GM12878 (cell line): Measurements from ENCODE around the gene TATDN2. TPM values are rescaled to one million over a fixed set of nuclear protein-coding genes. Genes with fewer than 3 reads are reported as not detected.

Experiments used
- ATAC-seq: fragments of 200-7000 bp; cut with Tn5 transposase; 3 replicates; pipeline ENCODE4 v1.9.1; 2020; ENCODE audit warnings: mild to moderate bottlenecking, moderate library complexity
- BruUV-seq: library from RNA; stranded (reverse); fragments of 400-500 nt; replicated peaks from 2 replicates; lab custom pipeline; 2021; lab: Mats Ljungman, UMichigan
- CTCF ChIA-PET: fragments of 300-600 bp; sonication (Branson Sonifier 250); formaldehyde crosslinking; extraction: SDS; loops from one replicate; lab custom pipeline; 2021; ENCODE audit warnings: inconsistent platforms; lab: Yijun Ruan, JAX
- POLR2A ChIA-PET: fragments of 350-600 bp; formaldehyde crosslinking; extraction: SDS; loops from one replicate; lab custom pipeline; 2021; ENCODE audit warnings: inconsistent platforms; lab: Charles Lee
- RAD21 ChIA-PET: fragments of 300-600 bp; sonication (Branson Sonifier 250); formaldehyde crosslinking; loops from one replicate; lab custom pipeline; 2023; ENCODE audit warnings: antibody characterized with exemption; ENCODE audit not compliant: unreplicated experiment; lab: Charles Lee
- SMC1A ChIA-PET: fragments of 300-600 bp; sonication (Branson Sonifier 250); formaldehyde crosslinking; loops from one replicate; lab custom pipeline; 2023; ENCODE audit not compliant: unreplicated experiment, uncharacterized antibody; lab: Charles Lee
- DNase-seq: peaks from one replicate; pipeline ENCODE4 v3.0.0-alpha.2; 2011; ENCODE audit warnings: low read depth, low spot score
- FAIRE-seq: peaks from 3 replicates; lab custom pipeline; 2011; peaks lifted over from hg19 to GRCh38; lab: Jason Lieb, UNC
- H2AFZ ChIP-seq: 2 replicates; pipeline ENCODE4 v1.6.0; 2011; ENCODE audit warnings: low read depth, low read length, control low read depth; ENCODE audit not compliant: control insufficient read depth
- H3K27ac ChIP-seq: 2 replicates; pipeline ENCODE4 v1.5.1; 2011; ENCODE audit warnings: control low read depth; ENCODE audit not compliant: control insufficient read depth, insufficient read depth
- H3K27me3 ChIP-seq, 2 experiments: replicated peaks in 1 of 2; 2 replicates each; pipeline versions ENCODE4 v1.6.0 to v1.6.1; 2011; ENCODE audit warnings: low read length in 1 of 2; ENCODE audit not compliant: control insufficient read depth in 2 of 2, insufficient read depth in 2 of 2
- H3K36me3 ChIP-seq, 2 experiments: 2 replicates each; pipeline ENCODE4 v1.5.1; 2011; ENCODE audit warnings: low read length in 1 of 2; ENCODE audit not compliant: control insufficient read depth in 2 of 2, insufficient read depth in 2 of 2
- H3K4me1 ChIP-seq: 2 replicates; pipeline ENCODE4 v1.6.1; 2011; ENCODE audit warnings: mild to moderate bottlenecking, low read length, moderate library complexity, mixed read lengths; ENCODE audit not compliant: control insufficient read depth, insufficient read depth
- H3K4me2 ChIP-seq: 2 replicates; pipeline ENCODE4 v1.6.0; 2011; ENCODE audit warnings: control low read depth; ENCODE audit not compliant: control insufficient read depth, insufficient read depth
- H3K4me3 ChIP-seq: fragments of 200-600 bp; sonication (generic); 2 replicates; pipeline ENCODE4 v1.5.1; 2016
- H3K79me2 ChIP-seq: 2 replicates; pipeline ENCODE4 v1.6.0; 2011; ENCODE audit warnings: low read length; ENCODE audit not compliant: control insufficient read depth, insufficient read depth
- H3K9ac ChIP-seq: 2 replicates; pipeline ENCODE4 v1.8.0; 2011; ENCODE audit warnings: low read length, control low read depth, mixed read lengths; ENCODE audit not compliant: control insufficient read depth, insufficient read depth
- H3K9me3 ChIP-seq: replicated peaks from 3 replicates; pipeline ENCODE4 v1.5.1; 2011; ENCODE audit warnings: mild to moderate bottlenecking, low read length; ENCODE audit not compliant: control insufficient read depth, insufficient read depth
- H4K20me1 ChIP-seq: 2 replicates; pipeline ENCODE4 v1.6.0; 2011; ENCODE audit not compliant: control insufficient read depth, insufficient read depth
- REST ChIP-seq: IDR thresholded peaks from 2 replicates; pipeline ENCODE4 v1.6.1; 2012; ENCODE audit warnings: mild to moderate bottlenecking, low read depth, low read length
- SMC3 ChIP-seq: IDR thresholded peaks from 2 replicates; pipeline ENCODE4 v1.6.1; 2011; ENCODE audit warnings: low read length, improper control_type of control experiment, borderline replicate concordance
- WGBS: methylation state at CpG from one replicate; pipeline ENCODE4 v1.1.6; 2016; ENCODE audit warnings: low lambda C conversion rate; ENCODE audit not compliant: insufficient replicate concordance, insufficient coverage; ENCODE audit errors: missing lambda C conversion rate; 5-methylcytosine and 5-hydroxymethylcytosine counted together
- in situ Hi-C: fragments of 300-500 bp; cut with MboI; formaldehyde crosslinking; loops from 9 replicates; pipeline ENCODE4 v1.14.3; 2018; ENCODE audit warnings: mixed read lengths
- intact Hi-C: fragments of 100-400 bp; cut with micrococcal nuclease; formaldehyde crosslinking; loops from one replicate; pipeline ENCODE4 v1.14.2; 2022; ENCODE audit not compliant: unreplicated experiment
- polyA plus RNA-seq, 11 experiments: library from polyadenylated mRNA; depleted of rRNA in 4 of 11; unstranded in 6 of 11; stranded (reverse) in 5 of 11; fragments of >200 nt; fragmentation: Nextera tagmentation in 4 of 11; fragmentation: Illumina TruSeq in 1 of 11; extraction: Ambion mirVana in 4 of 11; extraction: Trizol in 1 of 11; gene quantifications; 1 replicate in 1 of 11; 2 replicates in 10 of 11; pipeline versions ENCODE4 v1.2.1 to v1.2.3, GENCODE V29; 2011 to 2016; ENCODE audit warnings: inconsistent platforms in 2 of 11, missing spikeins in 2 of 11, low read depth in 1 of 11
- total RNA-seq, 4 experiments: library from RNA; depleted of rRNA in 3 of 4; stranded (reverse); fragments of >200 nt in 3 of 4; fragmentation: Illumina TruSeq in 1 of 4; extraction: Trizol in 1 of 4; gene quantifications; 2 replicates each; pipeline versions ENCODE4 v1.2.1 to v1.2.3, GENCODE V29; 2013 to 2021

The TATDN2 gene
- total and polyA plus RNA-seq, 10 of the 15 experiments (the other 5 are each of a cell fraction or from before 2014, with no cell fraction given): 4.2 to 36.5 (median 15.8) TPM

- in situ Hi-C loops (no loop called here), intact Hi-C loops (no loop called here)
- no peak for ATAC-seq
- Histone ChIP-seq H3K9ac (no peak overlapping the region), H3K36me3 (peaks cover 0 to 2% of the 10 kb centered on the region in 2 experiments; a peak in 3 of 4 replicates), H3K27ac (no peak overlapping the region), H2AFZ (no peak overlapping the region), H3K9me3 (no peaks in the 10 kb centered on the region; the same call in 2 of the 3 replicates), H4K20me1 (no peaks in the 10 kb centered on the region), H3K79me2 (no peaks in the 10 kb centered on the region), H3K4me2 (no peak overlapping the region), H3K4me3 (no peak overlapping the region), H3K27me3 (no peaks in the 10 kb centered on the region), H3K4me1 (peaks cover 8% of the 10 kb centered on the region)
- RAD21 ChIA-PET: no interaction called here
- no peak for TF ChIP-seq SMC3
- no peak for TF ChIP-seq REST
- no peak for DNase-seq
- FAIRE-seq: no peak
- over 99% methylated on average over 6 of the region's 6 CpGs for WGBS
- POLR2A ChIA-PET: no interaction called here
- SMC1A ChIA-PET: no interaction called here
- CTCF ChIA-PET: no interaction called here
- BruUV-seq: no TSS peak
Measured at GRCh38 chr3:10215578-10216368, 32.5 kb upstream of the TATDN2 start.
